Activated CD8-positive, alpha-beta T cell treated with anti-CD3 and anti-CD28 coated beads, Interleukin-2, amount 10 ng/mL, durations not matched to agents 7 days and 5 days (primary cell): Measurements from ENCODE around the gene AGR3. TPM values are rescaled to one million over a fixed set of nuclear protein-coding genes. Genes with fewer than 3 reads are reported as not detected.

Experiments
- ATAC-seq: fragments of 150-1000 bp; cut with Tn5 transposase; one replicate; pipeline ENCODE4 v1.10.0; 2021; ENCODE audit warnings: moderate library complexity
- CTCF ChIA-PET: fragments of 350-600 bp; sonication (Branson Sonifier 250); formaldehyde crosslinking; loops from one replicate; lab custom pipeline; 2021; ENCODE audit warnings: antibody characterized with exemption; lab: Charles Lee
- POLR2A ChIA-PET: fragments of 350-600 bp; sonication (Branson Sonifier 250); formaldehyde crosslinking; loops from one replicate; lab custom pipeline; 2021; ENCODE audit warnings: antibody characterized with exemption; lab: Charles Lee
- DNase-seq: peaks from one replicate; pipeline ENCODE4 v3.0.0-alpha.2; 2020
- H3K27ac Mint-ChIP-seq: one replicate; pipeline ENCODE4 v1.8.0; 2021; ENCODE audit warnings: mild to moderate bottlenecking, mixed read lengths
- H3K27me3 Mint-ChIP-seq: one replicate; pipeline ENCODE4 v1.8.0; 2021; ENCODE audit warnings: low read depth, mixed read lengths
- H3K36me3 Mint-ChIP-seq: one replicate; pipeline ENCODE4 v1.8.0; 2021; ENCODE audit warnings: low read depth, mixed read lengths
- H3K4me1 Mint-ChIP-seq: one replicate; pipeline ENCODE4 v1.8.0; 2021; ENCODE audit warnings: low read depth, mixed read lengths
- H3K4me3 Mint-ChIP-seq: one replicate; pipeline ENCODE4 v1.8.0; 2021; ENCODE audit warnings: mild to moderate bottlenecking, mixed read lengths
- H3K9me3 Mint-ChIP-seq: one replicate; pipeline ENCODE4 v1.8.0; 2022; ENCODE audit warnings: mixed read lengths; ENCODE audit not compliant: insufficient read depth
- total RNA-seq, 2 experiments: library from RNA; stranded (reverse); gene quantifications; one replicate each; pipeline ENCODE4 v1.2.3, GENCODE V29; 2021

Gene AGR3
- total RNA-seq, 2 experiments from 2014 or later, result not detected

DNA sequence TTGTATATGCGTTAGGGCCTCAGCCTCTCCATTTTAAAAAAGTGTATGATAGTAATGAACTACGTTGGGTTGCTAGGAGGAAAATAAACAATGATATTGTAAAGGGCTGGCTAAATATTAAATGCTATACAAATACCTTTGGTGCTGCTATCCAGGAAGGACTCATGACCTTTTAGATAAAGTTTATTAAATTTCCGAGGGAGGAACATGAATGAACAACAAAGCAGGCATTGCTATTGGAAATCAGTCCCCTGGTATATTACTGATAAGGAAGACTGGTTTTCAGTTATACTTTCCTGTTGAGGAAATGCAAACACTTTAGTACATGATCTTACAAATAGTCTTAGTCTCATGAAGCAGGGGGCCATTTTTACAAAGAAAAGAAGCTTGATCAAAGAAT is 59.8 kb downstream of the AGR3 start:
- no peak for DNase-seq
- no peak for ATAC-seq
- POLR2A ChIA-PET, result no interaction called here
- no peaks in the 10 kb centered on the region for H3K4me1 Mint-ChIP-seq
- no peaks in the 10 kb centered on the region for H3K36me3 Mint-ChIP-seq
- CTCF ChIA-PET, result no interaction called here
- H3K27me3 Mint-ChIP-seq, result peaks cover 8% of the 10 kb centered on the region
- no peak overlapping the region for H3K4me3 Mint-ChIP-seq
- no peaks in the 10 kb centered on the region for H3K9me3 Mint-ChIP-seq
- H3K27ac Mint-ChIP-seq, result no peak overlapping the region

DNA sequence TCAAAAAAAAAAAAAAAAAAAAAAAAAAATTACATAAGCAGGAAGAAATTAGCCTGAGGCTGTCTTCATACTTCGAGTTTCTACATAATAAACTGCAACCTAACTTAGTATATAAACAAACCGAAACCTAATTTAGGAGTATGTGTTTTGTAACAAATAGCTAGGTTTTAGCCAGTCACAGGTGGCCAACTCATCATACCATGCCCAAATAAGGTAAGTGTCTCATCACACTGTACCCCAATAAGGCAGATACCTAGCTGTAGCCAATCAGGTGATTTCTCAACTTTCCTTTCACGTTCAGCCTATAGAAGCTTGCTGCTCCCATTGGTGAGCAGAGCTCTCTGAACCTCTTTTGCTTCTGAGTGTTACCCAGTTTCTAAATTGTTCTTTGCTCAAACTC is 63.1 kb downstream of the AGR3 start:
- POLR2A ChIA-PET, result no interaction called here
- no peak overlapping the region for H3K27ac Mint-ChIP-seq
- peaks cover 3% of the 10 kb centered on the region for H3K27me3 Mint-ChIP-seq

DNA sequence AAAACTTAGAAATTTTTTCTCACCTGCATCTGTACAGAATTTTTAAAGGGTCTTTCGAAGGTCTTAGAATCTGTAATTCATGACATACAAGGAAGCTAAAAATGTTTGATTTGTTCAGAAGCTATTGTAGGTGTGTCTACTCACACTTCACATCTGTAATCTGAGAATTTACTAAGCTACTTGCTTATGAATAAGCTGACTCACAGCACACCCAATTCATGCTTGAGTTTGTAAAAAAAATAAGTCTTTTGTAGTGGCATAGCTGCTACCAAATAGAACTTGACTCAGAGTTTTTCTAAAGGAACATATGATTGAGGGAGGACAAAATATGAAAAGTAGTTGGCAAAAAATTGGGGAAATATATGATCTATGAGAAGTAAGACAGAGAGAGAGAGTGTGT is 64.2 kb downstream of the AGR3 start:
- Mint-ChIP-seq H3K9me3 (no peaks in the 10 kb centered on the region), H3K36me3 (no peaks in the 10 kb centered on the region), H3K27ac (no peak overlapping the region), H3K27me3 (no peaks in the 10 kb centered on the region), H3K4me1 (no peaks in the 10 kb centered on the region), H3K4me3 (no peak overlapping the region)
- ATAC-seq, result no peak
- CTCF ChIA-PET, result no interaction called here
- no peak for DNase-seq
- POLR2A ChIA-PET, result no interaction called here

More for the DNA sequence above, 63.1 kb downstream of the AGR3 start:
- H3K36me3 Mint-ChIP-seq, result no peaks in the 10 kb centered on the region
- CTCF ChIA-PET, result interaction anchor here (1.1 kb wide), 1 partner anchor 18 kb away, joined by 4 read pairs; no protein-coding TSS in a partner anchor
- ATAC-seq (no peak), DNase-seq (no peak)
- H3K9me3 Mint-ChIP-seq, result no peaks in the 10 kb centered on the region
- no peak overlapping the region for H3K4me3 Mint-ChIP-seq
- H3K4me1 Mint-ChIP-seq, result no peaks in the 10 kb centered on the region

DNA sequence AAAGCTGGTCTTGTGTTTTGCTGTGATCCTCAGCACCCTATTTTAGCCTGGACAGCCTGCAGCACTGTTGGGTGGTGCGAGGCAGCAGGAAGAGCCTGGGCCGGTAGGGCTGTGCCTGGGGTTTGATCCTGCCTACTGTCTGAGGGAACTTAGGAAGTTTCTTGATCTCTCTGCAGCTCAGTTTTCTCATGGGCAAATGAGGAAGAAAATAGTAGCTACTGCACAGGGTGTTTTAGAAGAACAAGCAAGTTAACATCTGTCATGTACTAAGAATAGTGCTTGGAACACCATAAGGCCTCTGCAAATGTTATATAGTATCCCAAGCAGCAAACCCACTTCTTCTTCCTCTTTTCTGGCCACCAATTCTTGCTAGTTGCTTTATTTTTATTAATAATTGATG is 65.0 kb downstream of the AGR3 start:
- Mint-ChIP-seq H3K9me3 (no peaks in the 10 kb centered on the region), H3K4me1 (no peaks in the 10 kb centered on the region), H3K4me3 (no peak overlapping the region), H3K36me3 (no peaks in the 10 kb centered on the region), H3K27me3 (no peaks in the 10 kb centered on the region), H3K27ac (no peak overlapping the region)
- ATAC-seq (no peak), DNase-seq (no peak)
- ChIA-PET POLR2A (no interaction called here), CTCF (no interaction called here)

DNA sequence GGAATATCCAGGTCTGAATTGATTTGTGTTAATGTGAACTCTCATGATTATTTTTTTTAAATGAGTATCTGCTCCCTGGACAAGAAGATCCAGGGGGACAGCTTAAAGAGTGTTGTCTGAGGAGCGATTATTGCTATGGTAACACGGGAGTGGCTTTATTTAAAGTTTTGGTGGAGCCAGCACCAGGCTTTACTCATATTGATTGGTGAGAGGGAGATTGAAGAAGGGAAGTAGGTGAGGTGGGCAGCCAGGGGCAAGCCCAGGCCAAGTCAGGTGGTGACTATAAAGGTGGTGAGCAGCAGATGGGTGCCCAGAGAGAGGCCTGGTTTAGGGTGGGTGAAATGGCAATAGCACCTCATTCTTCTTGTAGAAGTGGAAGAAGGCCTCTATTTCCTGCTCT is 66.8 kb downstream of the AGR3 start:
- no peaks in the 10 kb centered on the region for H3K36me3 Mint-ChIP-seq
- peaks cover 6% of the 10 kb centered on the region for H3K27me3 Mint-ChIP-seq
- ATAC-seq, result no peak
- ChIA-PET POLR2A (no interaction called here), CTCF (no interaction called here)
- H3K9me3 Mint-ChIP-seq, result no peaks in the 10 kb centered on the region
- H3K4me3 Mint-ChIP-seq, result no peak overlapping the region
- H3K27ac Mint-ChIP-seq, result no peak overlapping the region
- H3K4me1 Mint-ChIP-seq, result no peaks in the 10 kb centered on the region
- DNase-seq, result no peak

DNA sequence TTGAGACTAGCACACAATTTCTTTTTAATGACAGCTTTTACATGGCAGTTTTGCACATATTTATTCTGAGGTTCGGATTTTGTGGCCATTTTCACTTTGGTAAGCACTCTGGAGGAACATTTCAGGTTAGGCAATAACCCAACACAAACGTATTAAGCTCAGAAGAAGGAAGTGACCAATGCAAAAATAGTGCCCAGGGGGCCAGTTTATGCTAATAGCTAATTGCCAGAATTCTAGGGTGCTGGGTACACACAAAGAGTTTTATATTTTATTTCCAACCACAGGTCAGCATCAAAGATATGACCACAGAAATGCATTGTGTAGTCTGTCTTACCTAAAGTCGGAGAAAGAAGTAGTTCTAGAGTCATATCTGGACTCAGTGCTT is 68.6 kb downstream of the AGR3 start:
- ChIA-PET CTCF (interaction anchor here (1.9 kb wide), 1 partner anchor 14 kb away, joined by 5 read pairs; no protein-coding TSS in a partner anchor), POLR2A (interaction anchor here (0.5 to 0.6 kb wide), 2 partner anchors 33 to 585 kb away, joined by 3 read pairs; no protein-coding TSS in a partner anchor)
- H3K27ac Mint-ChIP-seq, result no peak overlapping the region
- no peaks in the 10 kb centered on the region for H3K4me1 Mint-ChIP-seq
- no peaks in the 10 kb centered on the region for H3K36me3 Mint-ChIP-seq
- no peaks in the 10 kb centered on the region for H3K9me3 Mint-ChIP-seq
- H3K4me3 Mint-ChIP-seq, result no peak overlapping the region
- peaks cover 13% of the 10 kb centered on the region for H3K27me3 Mint-ChIP-seq
- DNase-seq (no peak), ATAC-seq (no peak)

DNA sequence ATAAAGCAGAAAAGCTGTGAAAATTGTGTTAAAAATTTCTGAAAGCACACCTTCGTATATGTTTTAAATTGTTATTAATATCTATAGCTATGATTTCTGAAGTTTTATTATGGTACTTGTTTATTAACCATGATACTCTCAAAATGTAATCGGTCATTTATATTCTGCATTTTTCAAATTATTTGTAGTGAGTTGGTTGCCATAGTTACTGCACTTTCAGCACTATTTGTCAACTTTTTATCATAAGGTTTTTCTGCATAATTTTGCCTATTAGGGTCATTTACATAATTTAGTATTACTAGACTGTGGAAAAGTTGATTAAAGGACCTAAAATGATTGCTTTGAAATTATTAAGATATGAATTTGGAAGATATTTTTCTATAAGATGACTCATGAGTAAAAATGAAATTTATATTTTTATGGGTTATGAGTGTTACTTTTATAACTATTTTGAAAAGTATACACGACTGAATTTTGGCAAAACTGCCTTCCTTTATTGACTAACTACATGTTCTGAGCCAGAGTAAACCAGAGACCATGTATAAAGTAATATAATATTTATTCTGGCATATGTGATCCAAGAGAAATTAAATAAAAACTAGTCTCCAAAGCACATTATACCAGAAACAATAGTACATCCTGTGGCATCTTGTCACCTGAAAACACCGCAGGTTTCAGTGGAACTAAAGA is 69.1 kb downstream of the AGR3 start:
- Mint-ChIP-seq H3K27ac (no peak overlapping the region), H3K4me1 (no peaks in the 10 kb centered on the region), H3K36me3 (no peaks in the 10 kb centered on the region), H3K9me3 (no peaks in the 10 kb centered on the region), H3K27me3 (peaks cover 15% of the 10 kb centered on the region), H3K4me3 (no peak overlapping the region)
- ChIA-PET POLR2A (interaction anchor here (0.5 kb wide), 1 partner anchor 33 kb away, joined by 3 read pairs; no protein-coding TSS in a partner anchor), CTCF (interaction anchor here (0.9 to 1.9 kb wide), 2 partner anchors 11 to 13 kb away, joined by 3 to 5 read pairs; no protein-coding TSS in a partner anchor)
- no peak for ATAC-seq
- no peak for DNase-seq

DNA sequence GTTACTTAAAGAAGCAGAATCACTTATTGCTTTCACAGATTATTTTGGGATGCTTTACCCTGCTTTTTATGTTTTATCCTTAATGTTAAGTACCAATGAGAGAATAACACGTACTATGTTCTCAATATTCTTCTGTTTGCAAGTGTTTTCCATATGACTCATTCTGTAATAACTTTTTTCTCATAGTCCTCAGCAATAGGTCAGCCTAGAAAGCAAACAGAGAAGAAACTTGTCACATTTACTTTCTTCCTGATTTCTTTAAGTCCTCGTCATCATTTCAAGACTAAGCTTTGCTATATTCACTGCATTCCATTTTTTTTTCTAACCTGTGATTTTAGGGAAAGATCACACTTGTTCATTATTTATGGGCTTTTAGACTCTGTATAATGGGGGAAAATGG is 70.2 kb downstream of the AGR3 start:
- ATAC-seq (no peak), DNase-seq (no peak)
- ChIA-PET CTCF (no interaction called here), POLR2A (no interaction called here)
- Mint-ChIP-seq H3K36me3 (no peaks in the 10 kb centered on the region), H3K9me3 (no peaks in the 10 kb centered on the region), H3K27me3 (peaks cover 20% of the 10 kb centered on the region), H3K4me3 (no peak overlapping the region), H3K4me1 (no peaks in the 10 kb centered on the region), H3K27ac (no peak overlapping the region)

DNA sequence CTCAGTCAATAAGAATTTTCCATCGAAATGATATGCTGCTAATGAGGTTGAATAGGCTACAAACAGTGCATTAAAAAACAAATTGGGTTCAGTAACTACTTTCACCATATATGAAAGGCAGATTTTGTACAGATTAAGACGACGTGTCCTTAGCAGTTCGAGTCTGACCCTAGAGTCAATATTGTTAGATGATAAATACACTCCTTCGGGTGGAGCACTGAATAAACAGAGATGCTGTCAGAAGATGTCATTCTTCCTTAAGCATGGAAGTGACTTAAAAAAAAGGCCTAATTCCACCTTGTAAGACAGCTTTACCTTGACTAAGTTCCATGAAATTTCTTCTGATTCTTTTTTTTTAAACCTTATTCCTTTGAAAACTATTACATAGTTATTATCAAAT is 71.2 kb downstream of the AGR3 start:
- ATAC-seq, result no peak
- no peak overlapping the region for H3K27ac Mint-ChIP-seq
- POLR2A ChIA-PET, result no interaction called here

DNA sequence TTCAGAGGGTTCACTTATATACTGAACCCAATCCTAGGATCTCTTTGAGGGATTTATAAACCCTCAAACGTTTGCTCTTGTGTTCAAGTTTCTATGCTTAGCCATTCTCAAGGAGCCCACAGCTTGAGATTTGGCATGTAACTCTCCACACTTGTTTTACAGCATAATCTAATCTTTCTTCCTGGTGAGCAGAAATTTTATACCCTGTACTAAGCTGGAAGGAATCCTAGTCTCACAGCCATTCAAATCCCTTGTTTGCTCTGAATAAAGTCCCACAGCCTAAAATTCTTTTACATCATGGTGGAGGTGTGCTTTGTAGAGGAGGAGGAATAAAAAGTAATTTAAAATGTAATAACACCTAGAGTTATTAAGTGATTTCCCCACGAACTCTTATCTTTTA is 71.7 kb downstream of the AGR3 start:
- ChIA-PET CTCF (interaction anchor here (0.9 kb wide), 1 partner anchor 9 kb away, joined by 3 read pairs; no protein-coding TSS in a partner anchor), POLR2A (no interaction called here)
- H3K27me3 Mint-ChIP-seq, result peaks cover 22% of the 10 kb centered on the region
- H3K27ac Mint-ChIP-seq, result no peak overlapping the region
- no peak for DNase-seq
- H3K9me3 Mint-ChIP-seq, result no peaks in the 10 kb centered on the region
- ATAC-seq, result no peak
- no peak overlapping the region for H3K4me3 Mint-ChIP-seq
- no peaks in the 10 kb centered on the region for H3K4me1 Mint-ChIP-seq
- no peaks in the 10 kb centered on the region for H3K36me3 Mint-ChIP-seq

More for the DNA sequence above, 71.2 kb downstream of the AGR3 start:
- no peak overlapping the region for H3K4me3 Mint-ChIP-seq
- no peaks in the 10 kb centered on the region for H3K36me3 Mint-ChIP-seq
- no peaks in the 10 kb centered on the region for H3K4me1 Mint-ChIP-seq
- peaks cover 22% of the 10 kb centered on the region for H3K27me3 Mint-ChIP-seq
- CTCF ChIA-PET, result no interaction called here
- no peak for DNase-seq
- no peaks in the 10 kb centered on the region for H3K9me3 Mint-ChIP-seq
